ENCODE results near the gene KRT76.
A peak's percentile ranks its signal among the peaks of the same experiment; 100 is the strongest.

The KRT76 gene

DNA sequence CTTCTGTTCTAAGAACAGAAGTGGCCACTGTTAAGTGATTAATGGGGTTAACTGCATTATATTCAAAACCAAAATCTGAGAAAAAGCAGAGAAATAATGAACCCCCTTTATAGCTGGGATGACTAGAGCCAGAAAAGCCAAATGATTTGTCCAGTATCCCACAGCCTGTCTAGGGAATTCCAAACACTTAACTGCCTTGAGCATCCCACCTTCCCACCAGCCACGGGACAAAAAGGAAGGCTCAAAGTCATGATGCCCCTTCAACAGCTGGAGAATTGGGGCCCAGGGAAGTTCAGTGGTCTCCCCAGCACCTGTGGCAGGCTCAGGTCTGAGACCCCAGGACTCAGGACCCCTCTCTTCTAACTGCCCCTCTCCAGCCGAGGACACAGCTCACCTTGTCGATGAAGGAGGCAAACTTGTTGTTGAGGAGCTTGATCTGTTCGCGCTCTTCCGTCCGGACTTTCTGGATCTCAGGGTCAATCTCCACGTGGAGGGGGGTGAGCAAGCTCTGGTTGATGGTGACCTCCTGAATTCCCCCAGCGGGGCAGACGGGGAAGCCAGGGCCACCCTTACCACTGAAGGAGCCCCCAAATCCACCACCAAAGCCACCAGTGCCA, 36.2 kb upstream of the KRT76 start:
- no peak for DNase-seq

DNA sequence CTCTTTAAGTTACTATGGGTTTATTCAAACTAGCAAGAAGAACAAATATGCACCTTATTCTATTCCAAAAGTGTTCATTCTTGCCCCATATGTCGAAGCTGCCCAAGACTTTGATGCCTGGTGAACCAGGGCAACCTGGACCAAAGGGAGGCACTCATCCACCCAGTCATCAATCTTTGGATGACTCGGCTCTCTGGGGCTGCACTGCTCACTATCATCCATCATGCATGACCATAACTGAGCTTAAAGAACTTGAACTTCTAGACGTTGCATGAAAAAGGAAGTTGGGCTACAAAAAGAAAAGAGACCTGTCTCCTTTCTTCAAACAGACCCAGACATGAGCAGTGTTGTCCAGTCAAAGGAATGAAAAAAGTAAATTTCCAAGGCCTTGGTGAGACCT, 35.6 kb upstream of the KRT76 start:
- no peak for DNase-seq

DNA sequence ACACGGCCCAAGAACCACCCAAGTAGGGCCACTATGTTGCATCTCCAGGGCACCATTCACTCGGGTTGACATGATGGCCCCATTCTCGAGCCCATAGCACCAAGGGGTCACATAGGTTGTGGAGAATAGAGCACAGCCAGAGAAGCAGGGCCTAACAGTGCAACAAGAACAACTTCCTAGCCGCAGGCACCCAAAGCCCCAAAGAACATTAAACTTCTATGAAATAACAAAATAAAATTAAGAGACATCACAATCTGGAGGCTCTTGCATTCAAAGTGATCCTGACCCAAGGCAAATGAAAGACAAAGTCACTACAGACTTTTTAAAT, 34.9 kb upstream of the KRT76 start:
- DNase-seq = no peak

DNA sequence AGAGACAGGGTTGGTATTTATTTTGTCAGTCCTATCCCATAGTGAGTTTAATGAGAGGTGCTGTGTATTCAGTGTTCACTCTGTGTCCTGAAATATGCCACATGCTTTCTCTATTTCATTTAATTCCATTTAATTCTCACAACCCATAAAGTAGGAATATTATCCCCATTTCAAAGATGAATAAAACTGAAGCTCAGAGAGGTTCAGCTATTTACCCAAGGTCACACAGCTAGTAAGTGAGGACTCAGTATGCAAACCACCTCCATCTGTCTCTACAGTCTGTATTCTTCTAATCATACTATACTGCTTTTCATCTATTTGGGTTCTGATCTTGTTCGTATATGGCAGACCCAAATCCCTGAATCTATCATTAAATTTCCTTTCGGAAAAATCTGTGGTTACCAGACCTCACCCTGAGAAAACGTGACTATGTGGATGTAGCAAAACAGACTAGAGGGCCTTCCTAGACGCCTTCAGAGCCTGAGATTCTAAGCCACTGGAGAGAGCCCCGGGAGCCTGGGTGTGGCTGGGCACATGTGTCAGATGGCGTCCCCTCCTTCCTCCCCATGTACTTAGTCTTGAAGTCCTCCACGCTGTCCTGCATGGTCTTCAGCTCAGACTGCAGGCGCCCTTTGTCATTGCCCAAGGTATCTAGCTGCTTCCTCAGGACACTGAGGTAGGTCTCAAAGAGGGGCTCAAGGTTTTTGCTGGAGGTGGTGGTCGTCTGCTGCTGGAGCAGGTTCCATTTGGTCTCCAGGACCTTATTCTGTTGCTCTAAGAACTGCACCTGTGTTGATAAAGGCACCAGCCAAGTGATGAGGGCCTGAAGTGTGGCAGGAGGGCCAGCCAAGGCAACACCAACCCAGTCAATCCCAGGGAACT, 34.3 kb upstream of the KRT76 start:
- no peak for DNase-seq

DNA sequence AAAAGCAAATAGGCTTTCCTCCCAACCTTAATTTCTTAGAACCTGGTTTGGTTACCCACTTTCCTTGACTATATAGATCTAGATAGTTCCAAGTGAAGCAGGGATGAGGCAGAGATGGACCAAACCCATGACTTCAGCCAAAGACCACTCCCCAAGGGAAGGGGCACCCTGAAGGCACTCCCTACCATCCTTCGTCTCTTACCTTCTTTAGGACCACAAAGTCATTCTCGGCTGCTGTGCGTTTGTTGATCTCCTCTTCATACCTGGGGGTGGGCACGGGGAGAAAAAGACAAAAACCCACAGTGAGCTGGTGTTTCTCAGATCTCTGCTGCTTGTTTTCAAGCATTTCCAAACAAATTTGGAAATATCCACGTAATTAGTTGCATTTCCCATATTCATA, 33.4 kb upstream of the KRT76 start:
- no peak for DNase-seq

DNA sequence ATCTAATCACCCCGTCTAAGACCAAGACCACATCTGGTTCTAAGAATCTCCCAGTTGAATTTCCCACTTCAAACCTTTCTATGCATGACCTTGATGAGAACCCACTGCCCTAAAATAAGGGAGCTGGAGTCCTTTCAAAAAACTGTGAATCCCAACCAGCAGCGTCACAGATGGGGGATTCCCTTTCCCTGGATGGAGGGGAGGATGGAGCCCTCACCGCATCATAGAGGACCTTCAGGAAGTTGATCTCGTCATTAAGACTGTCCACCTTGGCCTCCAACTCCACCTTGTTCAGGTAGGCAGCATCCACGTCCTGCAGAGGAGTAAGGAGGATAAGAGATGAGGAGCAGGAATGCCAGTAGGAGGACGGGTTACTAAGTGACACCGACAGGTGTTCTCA, 32.0 kb upstream of the KRT76 start:
- DNase-seq = no peak

DNA sequence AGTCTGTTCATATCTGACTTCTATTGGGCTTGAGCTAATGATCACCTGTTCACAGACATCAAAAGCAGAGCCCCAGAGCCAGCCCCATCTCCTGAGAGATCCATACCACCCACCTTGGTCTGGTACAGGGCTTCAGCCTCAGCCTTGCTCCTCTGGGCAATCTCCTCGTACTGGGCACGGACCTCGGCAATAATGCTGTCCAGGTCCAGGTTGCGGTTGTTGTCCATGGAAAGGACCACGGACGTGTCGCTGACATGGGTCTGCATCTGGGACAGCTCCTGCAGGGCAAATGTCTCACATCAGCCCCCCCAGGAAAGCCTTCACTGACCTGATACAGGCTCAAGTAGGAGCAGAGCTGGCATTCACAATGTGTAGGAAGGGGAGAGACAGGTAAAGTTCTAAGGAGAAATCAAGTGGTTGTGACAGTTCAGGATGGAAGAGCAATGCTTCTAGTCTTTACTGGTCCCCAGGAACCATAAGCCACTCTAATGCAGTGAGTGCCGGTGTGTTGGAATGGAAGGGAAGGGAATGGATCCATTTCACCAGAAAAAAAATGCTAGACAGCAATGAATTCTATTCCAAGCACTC, 31.5 kb upstream of the KRT76 start:
- DNase-seq = no peak

DNA sequence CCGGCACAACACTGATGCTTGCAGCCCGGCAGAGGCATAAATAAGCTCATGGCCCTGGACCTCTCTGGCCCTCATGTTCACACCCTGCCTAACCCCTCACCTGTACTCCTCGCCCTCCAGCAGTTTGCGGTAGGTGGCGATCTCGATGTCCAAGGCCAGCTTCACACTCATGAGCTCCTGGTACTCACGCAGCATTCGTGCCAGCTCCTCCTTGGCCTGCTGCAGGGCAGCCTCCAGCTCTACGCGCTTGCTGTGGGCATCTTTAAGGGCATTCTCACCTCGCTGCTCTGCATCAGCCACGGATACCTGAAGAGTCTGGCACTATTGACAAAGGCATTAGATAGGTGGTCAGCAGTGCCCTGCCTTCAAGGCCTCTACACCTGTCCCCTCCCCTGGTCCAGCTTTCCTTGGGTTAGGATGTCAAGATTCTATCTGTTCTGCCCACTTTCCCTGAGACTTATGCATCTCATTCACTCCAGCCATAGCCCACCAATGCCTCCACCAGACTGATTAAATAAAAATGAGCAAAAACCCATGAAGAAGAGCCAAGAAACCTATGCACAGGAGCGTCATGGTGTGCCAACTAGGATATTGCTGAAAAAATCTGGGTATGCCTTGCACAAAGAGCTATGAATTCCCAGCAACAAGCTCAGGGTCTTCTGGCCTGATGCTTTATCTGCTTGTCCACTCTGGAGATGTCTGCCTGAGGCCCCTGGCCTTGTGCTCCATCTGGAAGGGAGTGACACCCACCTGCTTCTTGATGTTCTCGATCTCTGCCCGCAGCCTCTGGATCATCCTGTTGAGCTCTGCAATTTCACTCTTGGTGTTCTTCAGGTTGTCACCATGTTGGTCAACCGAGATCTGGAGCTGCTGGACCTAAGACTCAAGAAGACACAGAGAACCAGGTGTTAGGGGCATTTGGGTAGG, 30.7 kb upstream of the KRT76 start:
- no peak for DNase-seq

DNA sequence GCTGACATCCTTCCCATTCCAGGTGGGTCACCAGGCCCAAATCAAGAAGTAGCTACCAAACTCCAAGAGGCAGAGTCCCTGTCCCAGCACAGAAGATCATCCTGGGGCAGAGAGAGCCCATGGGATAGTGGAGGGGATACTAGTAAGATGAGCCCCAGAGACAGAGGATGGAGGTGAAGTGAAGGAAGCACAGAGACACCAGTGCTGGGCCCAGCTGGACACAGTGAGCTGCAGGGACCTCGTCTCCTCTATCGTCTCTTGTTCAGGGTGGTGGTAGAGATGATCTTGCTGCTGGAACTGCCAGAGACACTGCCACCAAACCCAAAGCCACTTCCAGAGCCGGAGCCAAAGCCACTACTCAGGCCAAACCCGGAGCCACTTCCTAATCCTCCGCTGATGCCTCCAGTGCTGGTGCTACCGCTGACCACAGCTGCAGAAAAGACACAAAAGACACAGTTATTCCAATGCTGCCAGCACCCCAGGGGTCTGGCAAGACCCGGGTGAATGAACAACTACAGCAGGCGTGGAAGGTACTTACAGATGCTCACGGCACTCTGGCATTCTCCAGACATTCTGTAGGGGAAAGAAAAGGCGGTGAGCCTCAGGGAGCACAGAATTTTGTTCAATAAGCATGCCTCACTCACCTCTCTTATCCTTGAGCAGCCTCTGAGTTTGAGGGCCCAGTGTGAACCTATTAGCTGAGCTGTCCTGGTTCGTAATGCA, 29.8 kb upstream of the KRT76 start:
- DNase-seq = no peak

DNA sequence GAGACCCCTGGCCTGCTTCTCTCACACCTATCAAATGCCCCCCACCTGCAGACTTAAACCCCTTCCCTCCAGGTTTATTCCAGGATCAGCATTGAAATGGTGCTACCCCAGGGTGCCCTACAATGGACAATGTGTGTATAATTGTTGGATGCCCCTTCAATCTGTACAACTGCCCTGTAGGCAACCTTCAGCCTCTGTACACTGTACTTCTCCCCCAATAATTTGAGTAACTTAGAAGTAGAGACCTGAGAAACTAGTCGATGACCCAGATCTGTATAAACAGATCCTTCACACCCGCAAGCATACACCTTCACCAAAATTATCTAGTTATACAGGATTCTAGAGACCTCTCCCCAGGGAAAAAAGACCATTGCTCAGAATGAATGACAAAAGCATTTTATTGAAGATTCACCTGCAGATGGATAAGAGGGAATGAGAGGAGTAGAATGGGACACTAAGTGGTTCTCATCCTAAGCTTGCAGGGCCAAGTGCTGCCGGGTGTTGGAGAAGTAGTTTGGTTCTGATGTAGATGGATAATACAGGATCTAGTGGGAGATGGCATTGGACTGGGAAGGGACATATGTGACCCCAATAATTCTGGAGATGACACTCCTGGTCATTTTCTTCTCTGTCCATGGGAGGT, 29.1 kb upstream of the KRT76 start:
- DNase-seq = no peak

DNA sequence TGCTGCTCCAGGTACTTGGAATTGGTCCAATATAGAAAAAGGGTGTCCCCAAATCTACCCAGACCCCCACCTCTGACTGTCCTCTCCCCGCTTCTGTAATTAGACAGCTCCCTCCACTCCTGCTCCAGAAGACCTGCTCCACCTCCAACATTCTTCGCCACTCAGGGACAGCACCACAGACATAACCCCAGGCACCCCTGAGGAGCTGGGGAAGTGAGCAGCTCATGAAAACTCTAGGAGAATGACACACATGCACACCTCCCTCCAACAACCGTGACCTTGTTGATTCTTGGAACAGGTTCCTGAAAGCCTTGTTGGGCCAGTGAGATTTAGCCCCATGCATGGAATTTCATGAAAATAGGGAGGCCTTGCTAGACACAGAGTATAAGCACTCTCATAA, 28.6 kb upstream of the KRT76 start:
- no peak for DNase-seq

DNA sequence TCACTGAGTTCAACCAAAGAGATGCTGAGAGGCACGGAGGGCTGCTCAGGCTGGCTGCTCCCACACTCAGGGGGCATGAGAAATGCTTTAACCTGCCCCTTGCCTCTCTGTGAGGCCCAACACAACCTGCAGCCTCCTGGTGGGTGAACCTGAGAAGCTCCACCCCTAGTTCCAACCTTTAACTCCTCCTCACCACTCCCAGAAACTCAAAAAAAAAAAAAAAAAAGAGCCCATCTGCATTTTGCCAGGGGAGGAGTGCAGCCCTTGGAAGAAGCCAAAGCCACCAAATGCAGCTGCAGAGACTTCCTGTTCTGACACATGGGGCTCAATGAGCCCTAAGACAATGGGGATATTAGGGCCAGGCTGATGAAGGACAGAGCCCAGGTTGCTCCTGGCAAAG, 27.9 kb upstream of the KRT76 start:
- DNase-seq = no peak

DNA sequence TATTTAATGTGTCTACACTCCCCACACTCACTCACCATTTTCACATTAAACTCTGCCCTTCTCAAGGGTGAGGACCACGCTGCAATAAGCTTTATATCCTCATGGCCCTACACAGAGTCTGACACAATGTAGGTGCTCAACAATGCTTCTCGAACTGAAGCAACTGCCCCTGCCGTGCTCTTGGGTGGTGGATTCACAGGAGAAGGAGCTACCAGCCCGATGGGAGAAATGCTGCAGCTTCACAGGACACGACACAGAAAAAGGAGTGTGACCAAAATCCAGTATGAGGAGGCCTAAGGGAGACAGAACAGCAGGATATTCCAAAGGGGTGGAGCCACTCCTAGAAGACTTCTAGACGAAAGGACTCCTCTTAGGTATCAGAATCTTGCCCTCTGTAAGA, 25.3 kb upstream of the KRT76 start:
- DNase-seq = no peak

DNA sequence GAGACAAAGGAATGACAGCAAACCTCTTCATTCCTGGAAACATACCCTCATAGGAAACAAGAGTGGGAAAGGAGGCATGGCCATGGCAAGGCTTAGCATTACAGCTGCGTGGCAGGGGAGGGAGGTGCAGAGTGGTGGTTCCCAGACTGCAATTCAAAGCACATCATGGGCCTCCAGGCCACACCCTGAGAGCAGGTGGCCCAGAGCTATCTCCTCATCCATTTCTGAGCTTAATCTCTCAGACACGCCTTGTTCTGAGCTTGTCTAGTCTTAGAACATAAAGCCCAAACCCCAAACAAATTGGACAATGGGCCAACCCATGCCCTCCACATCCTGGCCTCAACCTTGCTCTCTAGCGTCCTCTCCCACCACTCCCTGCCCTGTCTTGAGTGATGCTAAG, 24.6 kb upstream of the KRT76 start:
- DNase-seq = peak in 1 of 3 experiments; percentile 21

DNA sequence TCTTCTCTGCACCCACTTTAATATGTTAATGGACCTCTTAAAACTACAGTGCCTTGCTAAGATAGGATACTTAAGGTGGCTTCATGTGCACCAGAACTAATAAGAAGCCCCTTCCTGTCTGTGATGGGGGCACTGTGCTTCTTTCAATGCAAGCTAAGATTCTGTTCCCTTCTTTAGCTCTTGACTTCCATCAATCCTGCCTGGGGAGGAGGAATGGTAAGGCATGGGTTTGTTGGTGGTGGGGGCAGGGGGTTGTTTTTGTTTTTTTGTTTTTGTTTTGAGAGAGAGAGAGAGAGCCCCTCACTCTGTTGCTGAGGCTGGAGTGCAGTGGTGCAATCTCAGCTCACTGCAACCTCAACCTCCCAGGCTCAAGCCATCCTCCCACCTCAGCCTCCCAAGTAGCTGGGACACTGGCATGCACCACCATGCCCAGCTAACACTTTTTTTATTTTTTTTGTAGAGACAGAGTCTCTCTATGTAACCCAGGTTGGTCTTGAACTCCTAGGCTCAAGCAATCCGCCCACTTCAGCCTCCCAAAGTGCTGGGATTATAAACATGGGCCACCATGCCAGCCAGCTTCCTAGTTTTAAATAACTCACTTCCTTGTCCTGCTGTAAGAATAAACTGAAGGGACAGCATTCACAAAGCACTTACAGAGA, 23.2 kb upstream of the KRT76 start:
- no peak for DNase-seq

DNA sequence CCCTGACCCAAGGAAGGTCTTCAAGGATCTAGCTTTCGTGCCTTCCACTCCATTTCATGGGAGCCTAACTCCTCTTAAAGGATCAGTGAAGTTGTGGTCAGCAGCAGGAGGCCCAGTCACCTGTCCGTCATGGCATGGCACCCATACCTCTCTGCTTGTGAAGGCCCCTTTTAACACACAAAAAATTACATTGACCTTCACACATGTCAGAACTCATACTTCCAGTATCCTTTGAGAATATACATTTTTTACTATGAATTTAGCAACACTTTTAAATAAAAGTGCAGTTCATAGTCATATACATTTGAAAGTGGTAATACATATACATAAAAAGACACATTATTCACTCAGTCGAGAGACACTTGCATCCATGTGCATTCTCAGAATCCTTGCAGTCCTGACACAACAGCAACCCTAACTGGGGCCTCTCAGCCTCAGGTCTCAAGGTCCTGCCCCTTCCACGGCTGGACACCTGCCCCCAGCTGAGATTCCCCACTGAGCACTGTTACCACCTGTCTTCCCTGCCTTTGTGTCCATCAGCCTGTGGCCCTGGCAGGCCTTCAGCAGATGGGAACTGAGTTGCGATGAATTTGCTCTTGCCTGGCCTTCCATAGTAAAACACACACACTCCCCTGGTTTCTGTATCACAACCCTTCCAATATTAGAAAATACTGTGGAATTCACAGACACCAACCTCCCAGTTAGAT, 22.5 kb upstream of the KRT76 start:
- peak in 1 of 3 experiments; percentile 38 for DNase-seq

DNA sequence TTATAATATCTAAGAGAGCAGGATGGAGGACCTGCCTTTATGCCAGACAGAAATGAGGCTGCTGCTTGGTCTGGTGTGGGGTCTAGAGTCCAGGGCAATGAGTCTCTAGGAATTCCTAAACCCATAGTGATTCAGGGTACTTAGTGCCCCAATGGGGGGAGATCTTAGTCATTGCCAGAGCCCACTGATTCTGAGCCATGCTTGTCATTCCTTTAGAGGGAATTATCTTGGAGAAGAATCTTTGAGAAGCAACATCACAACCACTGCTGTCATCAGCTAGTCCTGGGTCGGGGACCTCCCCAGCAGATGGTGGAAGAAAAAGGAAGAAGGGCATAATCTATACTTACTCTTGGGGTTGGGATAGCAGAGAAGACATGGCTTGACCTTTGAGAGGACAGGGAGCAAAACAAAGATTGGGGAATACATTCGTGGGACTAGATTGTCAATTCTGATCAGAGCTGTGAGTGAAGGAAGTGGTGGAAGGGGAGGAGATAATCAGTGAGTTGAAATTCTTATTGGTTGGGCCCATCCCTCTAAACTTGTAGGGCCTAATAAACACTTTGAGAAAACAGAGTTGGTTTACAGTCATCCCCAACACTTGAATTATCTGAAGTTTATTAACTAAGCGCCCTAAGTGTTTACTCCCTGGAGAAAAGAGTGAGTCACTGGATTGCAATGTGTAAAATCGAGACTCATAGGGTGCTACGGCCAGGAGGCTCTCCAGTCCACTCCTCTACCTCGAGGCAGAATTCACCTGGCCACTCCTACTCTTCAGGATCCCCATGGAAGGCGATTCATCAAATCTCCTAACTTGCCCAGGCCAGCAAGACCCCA, 21.7 kb upstream of the KRT76 start:
- DNase-seq = no peak

DNA sequence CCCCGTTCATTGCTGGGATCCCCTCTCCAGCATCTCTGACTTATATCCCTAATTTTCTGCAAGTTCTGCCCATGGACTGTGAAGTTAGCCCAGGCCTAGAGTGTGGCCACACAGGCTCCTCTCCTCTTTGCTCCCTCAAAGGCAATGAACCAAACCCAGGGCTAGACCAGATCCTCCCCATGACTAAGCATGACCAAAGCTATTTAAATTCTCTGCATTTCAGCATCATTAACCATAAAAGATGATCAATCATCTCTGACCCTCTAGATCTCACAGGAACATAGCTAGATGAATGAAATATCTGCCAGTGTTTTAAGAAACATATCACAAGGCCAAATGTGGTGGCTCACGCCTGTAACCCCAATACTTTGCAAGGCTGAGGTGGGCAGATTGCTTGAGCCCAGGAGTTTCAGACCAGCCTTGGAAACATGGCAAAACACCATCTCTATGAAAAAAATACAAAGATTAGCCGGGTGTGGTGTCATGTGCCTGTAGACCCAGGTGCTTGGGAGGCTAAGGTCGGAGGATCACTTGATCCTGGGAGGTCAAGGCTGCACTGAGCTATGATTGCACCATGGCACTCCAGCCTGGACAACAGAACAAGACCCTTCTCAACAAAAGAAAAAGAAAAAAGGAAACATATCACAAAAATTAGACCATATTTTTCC, 21.0 kb upstream of the KRT76 start:
- no peak for DNase-seq

DNA sequence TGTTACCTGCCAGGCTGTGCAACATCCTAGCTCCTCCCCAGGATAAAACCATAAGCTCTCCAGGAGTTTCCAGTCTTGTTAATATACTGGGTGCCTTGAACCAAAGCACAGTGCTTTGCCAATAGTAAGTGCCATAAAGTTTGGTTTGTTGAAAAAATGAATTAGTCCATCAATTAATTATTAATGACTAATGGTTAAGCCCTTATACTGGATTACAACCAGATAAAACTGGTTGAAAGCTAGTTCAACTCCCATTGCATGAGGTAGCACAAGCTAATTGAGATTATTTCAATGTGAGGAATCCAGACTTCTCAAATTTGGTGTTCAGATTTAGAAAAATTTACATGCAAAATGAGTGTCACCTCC, 20.4 kb upstream of the KRT76 start:
- DNase-seq = no peak
